KOPT-K1 (cell line): Measurements from ENCODE around the gene TRAPPC10.
"Not testable (repeated sequence)": the region's sequence is repeated elsewhere in the genome, so short reads cannot be mapped to it uniquely, and the experiment has no call there.

Source experiments
- H3K27ac ChIP-seq: fragments of 200-600 bp; sonication (generic); 2 replicates; pipeline ENCODE4 v1.5.1; 2016; ENCODE audit warnings: antibody characterized with exemption, mild to moderate bottlenecking, low read depth, low read length; ENCODE audit not compliant: poor library complexity, severe bottlenecking
- H3K36me3 ChIP-seq: fragments of 200-600 bp; sonication (generic); 2 replicates; pipeline ENCODE4 v1.5.1; 2017; ENCODE audit warnings: antibody characterized with exemption, mild to moderate bottlenecking, low read length, moderate library complexity; ENCODE audit not compliant: insufficient read depth
- H3K9me3 ChIP-seq: fragments of 200-600 bp; sonication (generic); 2 replicates; pipeline ENCODE4 v1.5.1; 2017; ENCODE audit warnings: antibody characterized with exemption, low read length, mild to moderate bottlenecking; ENCODE audit not compliant: insufficient read depth, poor library complexity, severe bottlenecking

The TRAPPC10 gene

GRCh38 chr21:44127827-44128226 is 115.7 kb downstream of the TRAPPC10 start:
- not testable (repeated sequence) for H3K9me3 ChIP-seq, H3K36me3 ChIP-seq, H3K27ac ChIP-seq

- H3K27ac ChIP-seq, H3K36me3 ChIP-seq, H3K9me3 ChIP-seq: not testable (repeated sequence)
Measured at GRCh38 chr21:44133715-44134057, 121.6 kb downstream of the TRAPPC10 start.

GRCh38 chr21:44134732-44135131 is 122.6 kb downstream of the TRAPPC10 start:
- not testable (repeated sequence) for H3K9me3 ChIP-seq, H3K27ac ChIP-seq, H3K36me3 ChIP-seq

- not testable (repeated sequence) for H3K27ac ChIP-seq, H3K36me3 ChIP-seq, H3K9me3 ChIP-seq
Measured at GRCh38 chr21:44138039-44138438, 125.9 kb downstream of the TRAPPC10 start.

GRCh38 chr21:44139787-44140551 is 127.9 kb downstream of the TRAPPC10 start:
- not testable (repeated sequence) for H3K27ac ChIP-seq, H3K36me3 ChIP-seq, H3K9me3 ChIP-seq

GRCh38 chr21:44140552-44140932 is 128.4 kb downstream of the TRAPPC10 start:
- H3K36me3 ChIP-seq, H3K9me3 ChIP-seq, H3K27ac ChIP-seq: not testable (repeated sequence)

GRCh38 chr21:44142470-44142869 is 130.4 kb downstream of the TRAPPC10 start:
- H3K9me3 ChIP-seq, H3K36me3 ChIP-seq, H3K27ac ChIP-seq: not testable (repeated sequence)

GRCh38 chr21:44143380-44143779 is 131.3 kb downstream of the TRAPPC10 start:
- H3K27ac ChIP-seq, H3K9me3 ChIP-seq, H3K36me3 ChIP-seq: not testable (repeated sequence)

GRCh38 chr21:44143996-44144395 is 131.9 kb downstream of the TRAPPC10 start:
- H3K9me3 ChIP-seq, H3K36me3 ChIP-seq, H3K27ac ChIP-seq: not testable (repeated sequence)

GRCh38 chr21:44144784-44145602 is 132.9 kb downstream of the TRAPPC10 start:
- H3K27ac ChIP-seq, H3K9me3 ChIP-seq, H3K36me3 ChIP-seq: not testable (repeated sequence)

GRCh38 chr21:44145616-44146015 is 133.5 kb downstream of the TRAPPC10 start:
- H3K27ac ChIP-seq, H3K9me3 ChIP-seq, H3K36me3 ChIP-seq: not testable (repeated sequence)

- not testable (repeated sequence) for H3K9me3 ChIP-seq, H3K36me3 ChIP-seq, H3K27ac ChIP-seq
Measured at GRCh38 chr21:44147108-44147507, 135.0 kb downstream of the TRAPPC10 start.

- H3K36me3 ChIP-seq, H3K9me3 ChIP-seq, H3K27ac ChIP-seq: not testable (repeated sequence)
Measured at GRCh38 chr21:44150255-44150654, 138.1 kb downstream of the TRAPPC10 start.

- not testable (repeated sequence) for H3K27ac ChIP-seq, H3K9me3 ChIP-seq, H3K36me3 ChIP-seq
Measured at GRCh38 chr21:44153214-44153888, 141.2 kb downstream of the TRAPPC10 start.

GRCh38 chr21:44153889-44154228 is 141.8 kb downstream of the TRAPPC10 start:
- H3K36me3 ChIP-seq, H3K9me3 ChIP-seq, H3K27ac ChIP-seq: not testable (repeated sequence)

- not testable (repeated sequence) for H3K9me3 ChIP-seq, H3K27ac ChIP-seq
Measured at GRCh38 chr21:44154816-44155230, 142.7 kb downstream of the TRAPPC10 start.

More at GRCh38 chr21:44154816-44155230, 142.7 kb downstream of the TRAPPC10 start:
- not testable (repeated sequence) for H3K36me3 ChIP-seq
